Right atrium auricular region (tissue), 2 donors: Measurements from ENCODE around the gene MCM3AP. TPM values are rescaled to one million over a fixed set of nuclear protein-coding genes. Genes with fewer than 3 reads are reported as not detected.

ENCODE experiments used
- DNase-seq: peaks from one replicate; pipeline ENCODE4 v3.0.0-alpha.2; 2019; ENCODE audit warnings: low spot score
- H3K27ac ChIP-seq, 2 donors: fragments of 200-600 bp; sonication (generic); 1 replicate in 1 of 2; 2 replicates in 1 of 2; pipeline ENCODE4 v1.5.1; 2016 to 2019
- H3K27me3 ChIP-seq, 2 donors: fragments of 200-600 bp; sonication (generic); one replicate each; pipeline versions ENCODE4 v1.5.1 to v1.6.0; 2017 to 2019
- H3K36me3 ChIP-seq: fragments of 200-600 bp; sonication (generic); one replicate; pipeline ENCODE4 v1.5.1; 2016
- H3K4me1 ChIP-seq, 2 donors: fragments of 200-600 bp; sonication (generic); one replicate each; pipeline versions ENCODE4 v1.5.1 to v1.6.0; 2017 to 2019
- H3K4me3 ChIP-seq, 2 donors: fragments of 200-600 bp; sonication (generic); 1 replicate in 1 of 2; 2 replicates in 1 of 2; pipeline ENCODE4 v1.5.1; 2017 to 2019; ENCODE audit warnings: mild to moderate bottlenecking in 1 of 2, moderate library complexity in 1 of 2
- H3K9me3 ChIP-seq, 2 donors: fragments of 200-600 bp; sonication (generic); one replicate each; pipeline ENCODE4 v1.5.1; 2019
- CTCF ChIP-seq, 2 donors: fragments of 200-600 bp; sonication (generic); IDR thresholded peaks; one replicate each; pipeline ENCODE4 v1.5.1; 2019; ENCODE audit warnings: antibody characterized with exemption in 2 of 2
- total RNA-seq, 2 donors: library from RNA; depleted of rRNA; stranded (reverse); fragments of >200 nt; gene quantifications; one replicate each; pipeline ENCODE4 v1.1.0, GENCODE V29; 2016

MCM3AP gene
- total RNA-seq, 2 donors from 2014 or later: 35.7 to 45.4 TPM

DNA sequence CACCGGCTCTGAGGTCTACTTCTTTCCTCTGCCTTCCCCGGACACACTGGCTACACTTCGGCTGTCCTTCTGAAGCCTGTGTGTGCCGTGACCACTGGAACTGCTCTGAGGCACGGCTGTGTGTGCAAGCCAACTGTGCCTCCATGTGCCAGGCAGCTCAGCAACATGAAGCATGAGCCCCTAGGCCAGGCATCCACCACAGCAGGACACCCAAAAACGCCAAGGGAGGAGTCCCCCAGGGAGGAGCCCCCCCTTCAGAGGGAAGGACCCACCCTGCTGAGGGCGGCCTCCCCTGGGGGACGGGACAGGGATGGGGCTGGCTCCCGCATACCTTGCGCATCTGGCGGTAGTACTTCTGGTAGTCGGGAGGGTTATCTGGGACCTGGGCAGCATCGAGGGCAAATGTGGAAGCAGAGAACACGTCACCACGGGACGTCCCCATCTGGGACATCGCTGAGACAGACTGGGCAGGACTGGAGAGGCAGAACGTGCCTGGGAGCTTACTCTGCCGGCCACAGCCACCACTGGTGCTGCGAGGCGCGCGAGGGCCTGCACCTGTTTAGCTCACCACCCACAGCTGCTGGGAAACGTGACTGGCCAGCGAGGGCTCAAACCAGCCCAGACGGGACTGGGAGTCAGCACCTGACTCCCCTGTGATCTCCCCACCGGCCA lies 77.4 kb downstream of the MCM3AP start:
- H3K4me3 ChIP-seq: no peak overlapping the region
- no peak for DNase-seq
- H3K9me3 ChIP-seq: no peaks in the 10 kb centered on the region
- H3K4me1 ChIP-seq: no peaks in the 10 kb centered on the region
- H3K27ac ChIP-seq: no peak overlapping the region
- H3K27me3 ChIP-seq: no peaks in the 10 kb centered on the region
- H3K36me3 ChIP-seq: peaks cover 82% of the 10 kb centered on the region
- no peak for TF ChIP-seq CTCF (IDR thresholded peaks at IDR 0.05)

GRCh38 chr21:46207006-46207919 lies 78.1 kb downstream of the MCM3AP start:
- no peak for TF ChIP-seq CTCF (IDR thresholded peaks at IDR 0.05)
- Histone ChIP-seq H3K4me3 (no peak overlapping the region), H3K4me1 (no peaks in the 10 kb centered on the region), H3K27ac (no peak overlapping the region), H3K9me3 (no peaks in the 10 kb centered on the region), H3K36me3 (peaks cover 74% of the 10 kb centered on the region), H3K27me3 (no peaks in the 10 kb centered on the region)
- DNase-seq: no peak

DNA sequence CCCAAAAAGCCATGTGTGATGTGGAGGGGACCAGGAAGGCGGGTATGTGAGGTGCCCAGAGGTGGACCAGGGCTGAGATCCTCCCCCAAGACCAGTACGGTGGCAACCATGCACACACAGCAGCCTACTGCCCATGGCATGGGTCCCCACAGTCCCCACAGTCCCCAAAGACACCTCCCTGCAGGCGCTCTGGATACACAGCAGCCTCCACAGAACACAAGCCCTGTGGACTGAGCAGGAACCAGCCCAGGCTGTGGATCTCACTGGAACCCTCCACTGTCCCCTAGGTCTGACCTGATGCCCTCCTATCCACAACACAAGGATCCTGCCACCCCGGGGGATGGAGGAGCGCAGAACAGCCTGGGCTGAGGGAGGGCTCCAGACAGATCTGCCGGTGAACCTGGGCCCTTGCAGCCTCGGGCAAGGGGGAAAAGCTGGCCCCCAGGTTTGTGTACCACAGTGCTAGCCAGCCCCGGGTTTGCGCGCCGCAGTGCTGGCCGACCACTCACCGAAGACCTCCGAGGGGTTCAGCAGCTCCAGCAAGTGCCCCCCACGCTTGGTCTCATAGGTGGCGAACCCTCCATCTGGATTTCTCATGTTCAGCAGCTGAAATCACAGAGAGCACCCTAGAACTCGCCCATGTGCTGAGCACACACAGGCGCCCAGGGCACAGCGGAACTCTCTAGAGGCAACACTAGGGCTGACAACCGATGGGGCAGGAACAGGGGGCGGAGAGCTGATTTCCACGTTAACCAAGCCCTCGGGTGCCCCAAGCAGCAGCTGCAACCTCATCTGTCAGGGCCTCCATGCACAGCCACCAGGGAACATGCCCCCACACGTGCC lies 79.0 kb downstream of the MCM3AP start:
- Histone ChIP-seq H3K9me3 (no peaks in the 10 kb centered on the region), H3K27ac (no peak overlapping the region), H3K27me3 (no peaks in the 10 kb centered on the region), H3K36me3 (peaks cover 74% of the 10 kb centered on the region), H3K4me1 (no peaks in the 10 kb centered on the region), H3K4me3 (no peak overlapping the region)
- TF ChIP-seq CTCF (IDR thresholded peaks at IDR 0.05): no peak
- no peak for DNase-seq

GRCh38 chr21:46205766-46206162 lies 79.6 kb downstream of the MCM3AP start:
- no peak overlapping the region for H3K27ac ChIP-seq
- H3K9me3 ChIP-seq: no peaks in the 10 kb centered on the region
- H3K4me1 ChIP-seq: no peaks in the 10 kb centered on the region
- peaks cover 74% of the 10 kb centered on the region for H3K36me3 ChIP-seq
- H3K27me3 ChIP-seq: no peaks in the 10 kb centered on the region
- no peak for TF ChIP-seq CTCF (IDR thresholded peaks at IDR 0.05)
- H3K4me3 ChIP-seq: no peak overlapping the region
- DNase-seq: no peak

GRCh38 chr21:46205166-46205565 lies 80.2 kb downstream of the MCM3AP start:
- Histone ChIP-seq H3K4me1 (no peaks in the 10 kb centered on the region), H3K27me3 (no peaks in the 10 kb centered on the region), H3K4me3 (no peak overlapping the region), H3K27ac (no peak overlapping the region), H3K36me3 (peaks cover 69% of the 10 kb centered on the region), H3K9me3 (no peaks in the 10 kb centered on the region)
- DNase-seq: no peak
- no peak for TF ChIP-seq CTCF (IDR thresholded peaks at IDR 0.05)
